Ishikawa (cell line): Measurements from ENCODE around the gene DUSP22.

Source experiments
- CEBPB ChIP-seq: IDR thresholded peaks from 2 replicates; pipeline ENCODE4 v1.6.1; 2012
- CREB1 ChIP-seq: IDR thresholded peaks from 2 replicates; pipeline ENCODE4 v1.6.1; 2012; ENCODE audit warnings: low read depth
- EGR1 ChIP-seq: IDR thresholded peaks from 2 replicates; pipeline ENCODE4 v1.6.1; 2012
- EP300 ChIP-seq: IDR thresholded peaks from 2 replicates; pipeline ENCODE4 v1.6.1; 2012; ENCODE audit warnings: borderline replicate concordance
- FOXM1 ChIP-seq: IDR thresholded peaks from 2 replicates; pipeline ENCODE4 v1.6.1; 2012; ENCODE audit warnings: low read depth, borderline replicate concordance
- NFIC ChIP-seq: IDR thresholded peaks from 2 replicates; pipeline ENCODE4 v1.6.1; 2012
- RAD21 ChIP-seq: IDR thresholded peaks from 2 replicates; pipeline ENCODE4 v1.6.1; 2012; ENCODE audit warnings: low read depth
- TAF1 ChIP-seq: IDR thresholded peaks from 2 replicates; pipeline ENCODE4 v1.6.1; 2012; ENCODE audit warnings: low read depth, mild to moderate bottlenecking
- TCF12 ChIP-seq: IDR thresholded peaks from 2 replicates; pipeline ENCODE4 v1.6.1; 2012; ENCODE audit warnings: low read depth
- TEAD4 ChIP-seq: IDR thresholded peaks from 2 replicates; pipeline ENCODE4 v1.6.1; 2012
- YY1 ChIP-seq: IDR thresholded peaks from 2 replicates; pipeline ENCODE4 v1.6.1; 2012; ENCODE audit warnings: low read depth
- ZBTB7A ChIP-seq: IDR thresholded peaks from 2 replicates; pipeline ENCODE4 v1.6.1; 2012; ENCODE audit warnings: low read depth
- TF ChIP-seq, protein P1 (sequence below): IDR thresholded peaks from 2 replicates; pipeline ENCODE4 v1.6.1; 2012
- TF ChIP-seq, protein P2 (sequence below): IDR thresholded peaks from 2 replicates; pipeline ENCODE4 v1.6.1; 2012
- TF ChIP-seq, protein P3 (sequence below): IDR thresholded peaks from 2 replicates; pipeline ENCODE4 v1.6.1; 2012; ENCODE audit warnings: low read depth, mild to moderate bottlenecking

Gene DUSP22

DNA sequence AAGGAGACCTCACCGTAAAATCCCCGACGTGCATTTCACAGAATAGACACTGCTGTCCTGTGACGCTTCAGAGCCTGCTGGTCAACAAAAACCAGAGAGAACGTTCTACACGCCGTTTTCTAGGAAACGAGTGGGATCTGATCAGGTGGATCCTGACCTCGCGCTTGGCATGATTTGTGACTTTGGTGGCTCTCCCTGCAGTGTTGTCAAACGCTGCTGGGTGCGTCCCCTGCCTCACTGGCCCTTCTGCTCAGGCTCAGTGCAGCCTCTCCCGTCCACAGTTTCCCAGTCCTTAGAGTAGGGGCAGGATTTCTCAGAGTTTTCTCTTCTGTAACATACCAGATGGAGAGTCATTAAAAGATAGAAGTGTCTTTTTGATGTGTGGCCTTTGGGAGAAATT, 71.6 kb downstream of the DUSP22 start:
- TF ChIP-seq CREB1: no peak
- TF ChIP-seq TEAD4: no peak
- TF ChIP-seq TCF12: no peak
- TF ChIP-seq, protein P1, sequence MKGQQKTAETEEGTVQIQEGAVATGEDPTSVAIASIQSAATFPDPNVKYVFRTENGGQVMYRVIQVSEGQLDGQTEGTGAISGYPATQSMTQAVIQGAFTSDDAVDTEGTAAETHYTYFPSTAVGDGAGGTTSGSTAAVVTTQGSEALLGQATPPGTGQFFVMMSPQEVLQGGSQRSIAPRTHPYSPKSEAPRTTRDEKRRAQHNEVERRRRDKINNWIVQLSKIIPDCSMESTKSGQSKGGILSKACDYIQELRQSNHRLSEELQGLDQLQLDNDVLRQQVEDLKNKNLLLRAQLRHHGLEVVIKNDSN: no peak
- TF ChIP-seq FOXM1: no peak
- no peak for TF ChIP-seq YY1

DNA sequence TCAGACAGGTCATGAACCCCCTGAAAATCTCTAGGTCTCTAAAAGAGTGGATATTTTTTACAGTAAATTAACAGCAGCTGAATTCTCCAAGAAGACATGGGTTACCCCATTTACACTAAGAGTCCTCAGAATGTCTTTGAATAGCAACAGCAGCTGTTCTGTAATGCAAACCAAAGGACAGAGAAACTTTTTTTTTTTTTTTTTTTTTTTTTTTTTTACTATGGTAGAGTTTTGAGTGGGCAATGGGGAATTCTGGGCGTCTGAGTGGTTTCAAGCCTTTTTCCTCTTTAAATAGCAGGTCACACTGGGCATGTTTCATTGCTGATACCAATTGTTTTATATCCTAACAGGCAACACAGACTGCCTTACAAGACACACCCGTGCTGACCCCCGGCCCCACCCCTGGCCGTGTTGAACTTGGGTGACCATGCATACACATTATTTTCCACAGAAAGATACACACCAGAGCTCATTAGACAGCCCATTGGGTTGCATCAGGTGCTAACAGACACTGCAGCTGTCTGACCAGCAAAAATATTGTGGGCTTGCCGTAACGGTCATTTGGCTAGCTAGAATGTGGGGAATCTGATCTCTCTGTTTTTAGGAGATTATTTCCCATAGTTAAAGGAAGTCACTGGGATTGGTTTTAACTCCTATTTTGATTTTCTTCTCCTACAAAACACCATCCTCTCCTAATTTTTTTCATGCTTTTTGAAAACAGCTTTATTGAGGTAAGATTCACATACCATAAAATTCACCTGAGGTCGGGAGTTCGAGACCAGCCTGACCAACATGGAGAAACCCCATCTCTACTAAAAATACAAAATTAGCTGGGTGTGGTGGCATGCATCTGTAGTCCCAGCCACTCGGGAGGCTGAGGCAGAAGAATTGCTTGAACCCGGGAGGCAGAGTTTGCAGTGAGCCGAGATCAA, 72.6 kb downstream of the DUSP22 start:
- no peak for TF ChIP-seq TAF1
- TF ChIP-seq, protein P2, sequence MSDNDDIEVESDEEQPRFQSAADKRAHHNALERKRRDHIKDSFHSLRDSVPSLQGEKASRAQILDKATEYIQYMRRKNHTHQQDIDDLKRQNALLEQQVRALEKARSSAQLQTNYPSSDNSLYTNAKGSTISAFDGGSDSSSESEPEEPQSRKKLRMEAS: no peak
- TF ChIP-seq, protein P3, sequence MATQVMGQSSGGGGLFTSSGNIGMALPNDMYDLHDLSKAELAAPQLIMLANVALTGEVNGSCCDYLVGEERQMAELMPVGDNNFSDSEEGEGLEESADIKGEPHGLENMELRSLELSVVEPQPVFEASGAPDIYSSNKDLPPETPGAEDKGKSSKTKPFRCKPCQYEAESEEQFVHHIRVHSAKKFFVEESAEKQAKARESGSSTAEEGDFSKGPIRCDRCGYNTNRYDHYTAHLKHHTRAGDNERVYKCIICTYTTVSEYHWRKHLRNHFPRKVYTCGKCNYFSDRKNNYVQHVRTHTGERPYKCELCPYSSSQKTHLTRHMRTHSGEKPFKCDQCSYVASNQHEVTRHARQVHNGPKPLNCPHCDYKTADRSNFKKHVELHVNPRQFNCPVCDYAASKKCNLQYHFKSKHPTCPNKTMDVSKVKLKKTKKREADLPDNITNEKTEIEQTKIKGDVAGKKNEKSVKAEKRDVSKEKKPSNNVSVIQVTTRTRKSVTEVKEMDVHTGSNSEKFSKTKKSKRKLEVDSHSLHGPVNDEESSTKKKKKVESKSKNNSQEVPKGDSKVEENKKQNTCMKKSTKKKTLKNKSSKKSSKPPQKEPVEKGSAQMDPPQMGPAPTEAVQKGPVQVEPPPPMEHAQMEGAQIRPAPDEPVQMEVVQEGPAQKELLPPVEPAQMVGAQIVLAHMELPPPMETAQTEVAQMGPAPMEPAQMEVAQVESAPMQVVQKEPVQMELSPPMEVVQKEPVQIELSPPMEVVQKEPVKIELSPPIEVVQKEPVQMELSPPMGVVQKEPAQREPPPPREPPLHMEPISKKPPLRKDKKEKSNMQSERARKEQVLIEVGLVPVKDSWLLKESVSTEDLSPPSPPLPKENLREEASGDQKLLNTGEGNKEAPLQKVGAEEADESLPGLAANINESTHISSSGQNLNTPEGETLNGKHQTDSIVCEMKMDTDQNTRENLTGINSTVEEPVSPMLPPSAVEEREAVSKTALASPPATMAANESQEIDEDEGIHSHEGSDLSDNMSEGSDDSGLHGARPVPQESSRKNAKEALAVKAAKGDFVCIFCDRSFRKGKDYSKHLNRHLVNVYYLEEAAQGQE: no peak

DNA sequence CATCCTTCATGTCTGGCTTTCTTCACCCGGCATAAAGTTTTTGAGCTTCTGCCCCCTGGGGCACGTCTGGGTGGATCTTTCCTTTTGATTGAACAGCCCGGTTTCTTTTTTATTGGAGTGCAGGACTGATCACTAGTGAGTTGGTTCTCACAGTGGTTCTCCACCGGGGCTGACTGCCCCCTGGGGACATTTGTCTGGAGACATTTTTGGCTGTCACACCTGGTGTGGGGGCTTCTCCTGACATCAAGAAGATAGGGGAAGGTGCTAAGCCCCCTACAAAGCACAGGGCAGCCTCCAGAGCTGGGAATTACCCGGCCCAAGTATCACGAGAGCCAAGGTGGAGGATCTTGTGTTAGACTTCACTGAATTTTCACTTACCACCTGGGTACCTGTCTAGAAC, 73.5 kb downstream of the DUSP22 start:
- TF ChIP-seq NFIC: no peak
- TF ChIP-seq, protein P2: no peak
- TF ChIP-seq FOXM1: no peak
- TF ChIP-seq ZBTB7A: no peak
- TF ChIP-seq TCF12: no peak
- TF ChIP-seq RAD21: no peak
- TF ChIP-seq CREB1: no peak
- TF ChIP-seq TAF1: no peak
- TF ChIP-seq, protein P3: no peak
- TF ChIP-seq YY1: no peak
- TF ChIP-seq, protein P1: no peak
- TF ChIP-seq EP300: no peak
- no peak for TF ChIP-seq EGR1
- no peak for TF ChIP-seq CEBPB
- no peak for TF ChIP-seq TEAD4

DNA sequence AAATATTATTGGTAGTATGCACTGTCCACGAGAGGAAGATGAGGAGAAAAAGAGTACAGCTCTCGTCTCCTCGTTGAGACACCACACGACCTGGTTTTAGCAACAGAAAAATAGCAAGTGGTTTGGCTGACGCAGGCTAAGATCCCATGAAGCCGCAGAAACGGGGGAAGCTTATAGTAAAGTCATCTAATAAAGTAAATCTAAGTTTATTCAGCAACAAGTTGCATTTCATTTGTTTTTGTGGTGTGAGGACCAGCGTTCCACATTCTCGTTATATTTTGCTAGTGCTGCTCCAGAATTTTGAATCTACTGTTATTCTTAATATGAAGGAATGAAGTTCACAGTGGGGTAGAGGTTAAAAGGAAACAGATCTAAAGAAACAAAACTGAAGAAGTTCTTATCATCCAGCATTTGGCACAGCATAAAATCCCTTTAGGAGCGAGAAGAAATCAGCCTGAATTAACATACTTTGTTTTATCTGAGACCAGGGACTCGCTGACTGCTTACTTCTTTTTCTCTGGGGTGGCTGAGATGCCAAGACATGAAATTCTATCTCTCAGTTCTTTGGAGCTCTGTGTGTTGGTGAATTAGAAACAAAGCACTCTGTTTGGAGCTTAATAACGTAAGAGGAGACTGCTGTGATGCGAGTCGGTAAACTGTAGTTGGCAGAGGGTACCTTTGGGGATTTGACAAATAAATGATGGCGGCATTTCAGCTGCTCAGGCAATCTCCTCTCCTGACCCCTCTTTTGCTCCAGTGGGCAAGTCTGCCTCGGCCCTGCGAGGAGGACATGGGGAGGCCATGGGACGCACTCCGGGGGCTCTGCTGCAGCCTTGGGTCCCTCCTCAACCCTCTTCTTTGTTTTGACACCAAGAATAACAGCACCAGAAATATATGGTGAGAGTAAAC, 74.4 kb downstream of the DUSP22 start:
- TF ChIP-seq TEAD4 (no peak), TAF1 (no peak), TCF12 (no peak), YY1 (no peak), EGR1 (no peak), CREB1 (no peak), NFIC (no peak), EP300 (no peak), RAD21 (no peak), FOXM1 (no peak), CEBPB (no peak)
- TF ChIP-seq, protein P1: no peak
- TF ChIP-seq, protein P2: no peak
